Neural cell (in vitro differentiated cells): ENCODE results near the gene PPP1R8. TPM values are rescaled to one million over a fixed set of nuclear protein-coding genes. Genes with fewer than 3 reads are reported as not detected.

ENCODE experiments used
- H2AFZ ChIP-seq: fragments of 200-600, 300-800 bp; sonication (generic), shearing (Covaris generic); 2 replicates; pipeline ENCODE4 v1.6.0; 2014; ENCODE audit warnings: low read depth, mild to moderate bottlenecking, antibody characterized with exemption, low read length, moderate library complexity
- H3F3A ChIP-seq: fragments of 200-600 bp; shearing (Covaris generic); 2 replicates; pipeline ENCODE4 v1.6.1; 2016; ENCODE audit warnings: mild to moderate bottlenecking, moderate library complexity, mixed read lengths, antibody characterized with exemption, low read length; ENCODE audit not compliant: insufficient read depth, poor library complexity, severe bottlenecking
- H3K27ac ChIP-seq: fragments of 200-600, 300-800 bp; sonication (generic), shearing (Covaris generic); 2 replicates; pipeline ENCODE4 v1.5.1; 2014; ENCODE audit warnings: mild to moderate bottlenecking, low read length, moderate library complexity
- H3K27me3 ChIP-seq: fragments of 300-800, 200-600 bp; sonication (generic), shearing (Covaris generic); 2 replicates; pipeline ENCODE4 v1.6.0; 2014; ENCODE audit warnings: mild to moderate bottlenecking, low read depth, low read length, moderate library complexity; ENCODE audit not compliant: insufficient read depth
- H3K36me3 ChIP-seq: fragments of 300-800, 200-600 bp; sonication (generic), shearing (Covaris generic); 2 replicates; pipeline ENCODE4 v1.5.1; 2014; ENCODE audit warnings: mild to moderate bottlenecking, antibody characterized with exemption, low read length, moderate library complexity; ENCODE audit not compliant: insufficient read depth
- H3K4me2 ChIP-seq: fragments of 300-800, 200-600 bp; sonication (generic), shearing (Covaris generic); 2 replicates; pipeline ENCODE4 v1.6.0; 2014; ENCODE audit warnings: mild to moderate bottlenecking, low read length
- H3K4me3 ChIP-seq: fragments of 300-800, 200-600 bp; sonication (generic), shearing (Covaris generic); 2 replicates; pipeline ENCODE4 v1.5.1; 2014; ENCODE audit warnings: mild to moderate bottlenecking, low read length, moderate library complexity
- H3K79me2 ChIP-seq: fragments of 200-600 bp; shearing (Covaris generic); replicated peaks from 2 replicates; pipeline ENCODE4 v1.6.0; 2014; ENCODE audit warnings: mild to moderate bottlenecking, low read length, moderate library complexity; ENCODE audit not compliant: insufficient read depth
- H3K9ac ChIP-seq: fragments of 300-800, 200-600 bp; sonication (generic), shearing (Covaris generic); 2 replicates; pipeline ENCODE4 v1.6.1; 2016; ENCODE audit warnings: mild to moderate bottlenecking, low read length, mixed read lengths
- H3K9me2 ChIP-seq: fragments of 200-600 bp; shearing (Covaris generic); 2 replicates; pipeline ENCODE4 v1.6.1; 2016; ENCODE audit warnings: mild to moderate bottlenecking, low read length, mixed read lengths; ENCODE audit not compliant: insufficient read depth
- H3K9me3 ChIP-seq: fragments of 200-600, 300-800 bp; sonication (generic), shearing (Covaris generic); 2 replicates; pipeline ENCODE4 v1.6.1; 2016; ENCODE audit warnings: mild to moderate bottlenecking, mixed run types, low read length, moderate library complexity, mixed read lengths
- H4K20me1 ChIP-seq: fragments of 200-600 bp; shearing (Covaris generic); 2 replicates; pipeline ENCODE4 v1.6.1; 2016; ENCODE audit warnings: mild to moderate bottlenecking, mixed run types; ENCODE audit not compliant: insufficient read depth
- EP300 ChIP-seq: fragments of 450-650 bp; conservative IDR thresholded peaks from 2 replicates; pipeline ENCODE4 v1.6.1; 2014; ENCODE audit warnings: antibody characterized with exemption, mild to moderate bottlenecking, moderate library complexity; ENCODE audit not compliant: poor library complexity, severe bottlenecking
- EZH2 ChIP-seq: fragments of 200-600, 300-800 bp; shearing (Covaris generic), sonication (generic); IDR thresholded peaks from 2 replicates; pipeline ENCODE4 v1.6.1; 2014; ENCODE audit warnings: antibody characterized with exemption, low read length, borderline replicate concordance, mild to moderate bottlenecking; ENCODE audit not compliant: insufficient read depth, poor library complexity, severe bottlenecking
- MXI1 ChIP-seq: fragments of 450-650 bp; conservative IDR thresholded peaks from 2 replicates; pipeline ENCODE4 v1.6.1; 2014; ENCODE audit warnings: antibody characterized with exemption, mild to moderate bottlenecking; ENCODE audit not compliant: poor library complexity, severe bottlenecking
- POLR2AphosphoS5 ChIP-seq: IDR thresholded peaks from 2 replicates; pipeline ENCODE4 v1.6.1; 2012
- RAD21 ChIP-seq: fragments of 450-650 bp; conservative IDR thresholded peaks from 2 replicates; pipeline ENCODE4 v1.6.1; 2014; ENCODE audit warnings: antibody characterized with exemption, mild to moderate bottlenecking, moderate library complexity
- SMC3 ChIP-seq: fragments of 450-650 bp; conservative IDR thresholded peaks from 2 replicates; pipeline ENCODE4 v1.6.1; 2014; ENCODE audit warnings: antibody characterized with exemption, mild to moderate bottlenecking, moderate library complexity; ENCODE audit not compliant: poor library complexity
- TAF1 ChIP-seq: IDR thresholded peaks from 2 replicates; pipeline ENCODE4 v1.6.1; 2012; ENCODE audit warnings: low read depth
- polyA plus RNA-seq: library from polyadenylated mRNA; depleted of rRNA; stranded (reverse); fragments of >200 nt; gene quantifications from 2 replicates; pipeline ENCODE4 v1.2.3, GENCODE V29; 2014
- TF ChIP-seq, protein P1 (sequence below): IDR thresholded peaks from 2 replicates; pipeline ENCODE4 v1.6.1; 2012; ENCODE audit warnings: borderline replicate concordance
- TF ChIP-seq, protein P2 (sequence below): fragments of 450-650 bp; IDR thresholded peaks from 2 replicates; pipeline ENCODE4 v1.5.1; 2014; ENCODE audit warnings: antibody characterized with exemption, mild to moderate bottlenecking, moderate library complexity; ENCODE audit not compliant: poor library complexity, severe bottlenecking

Gene PPP1R8
- polyA plus RNA-seq, 1 donor from 2014 or later, result 90.1 TPM

DNA sequence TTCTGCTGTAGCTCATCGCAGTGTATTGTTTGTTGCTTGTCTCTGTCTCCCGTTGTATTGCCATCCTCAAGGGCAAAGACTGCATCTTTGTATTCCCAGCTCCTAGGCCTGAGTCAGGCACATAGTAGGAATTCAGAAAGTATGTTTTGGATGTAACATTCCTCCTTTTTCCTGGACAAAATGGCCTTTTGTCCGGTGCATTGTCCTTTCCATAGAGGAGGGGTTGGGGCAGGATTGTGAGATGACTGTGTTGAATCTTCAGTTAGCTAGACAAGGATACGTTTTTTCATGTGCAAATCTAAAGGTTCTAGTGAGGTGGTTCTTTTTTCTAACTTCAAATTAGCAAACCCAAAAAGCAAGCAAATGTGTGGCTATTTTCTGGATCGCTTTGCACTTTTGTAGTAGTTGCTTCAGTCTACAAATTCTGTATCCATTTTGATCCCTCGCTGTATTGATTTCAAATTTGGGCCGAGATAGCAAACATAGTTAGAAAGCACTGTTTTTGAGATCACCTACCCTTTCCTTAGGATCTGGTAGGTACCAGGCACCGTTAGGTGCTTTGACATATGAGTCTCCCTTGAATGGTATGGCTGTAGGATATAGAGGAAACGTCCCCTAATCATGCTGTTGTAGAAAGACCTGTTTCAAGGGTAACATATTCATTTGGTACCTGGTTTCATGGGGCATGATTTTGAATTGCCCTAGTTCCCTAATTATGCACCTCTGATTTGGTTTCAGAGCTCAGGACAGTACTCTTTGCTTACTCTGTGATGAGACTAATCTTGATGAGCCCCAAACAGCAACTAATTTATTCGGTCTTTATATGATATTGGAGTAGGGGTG lies 1.2 kb downstream of the PPP1R8 start:
- TF ChIP-seq, protein P1, sequence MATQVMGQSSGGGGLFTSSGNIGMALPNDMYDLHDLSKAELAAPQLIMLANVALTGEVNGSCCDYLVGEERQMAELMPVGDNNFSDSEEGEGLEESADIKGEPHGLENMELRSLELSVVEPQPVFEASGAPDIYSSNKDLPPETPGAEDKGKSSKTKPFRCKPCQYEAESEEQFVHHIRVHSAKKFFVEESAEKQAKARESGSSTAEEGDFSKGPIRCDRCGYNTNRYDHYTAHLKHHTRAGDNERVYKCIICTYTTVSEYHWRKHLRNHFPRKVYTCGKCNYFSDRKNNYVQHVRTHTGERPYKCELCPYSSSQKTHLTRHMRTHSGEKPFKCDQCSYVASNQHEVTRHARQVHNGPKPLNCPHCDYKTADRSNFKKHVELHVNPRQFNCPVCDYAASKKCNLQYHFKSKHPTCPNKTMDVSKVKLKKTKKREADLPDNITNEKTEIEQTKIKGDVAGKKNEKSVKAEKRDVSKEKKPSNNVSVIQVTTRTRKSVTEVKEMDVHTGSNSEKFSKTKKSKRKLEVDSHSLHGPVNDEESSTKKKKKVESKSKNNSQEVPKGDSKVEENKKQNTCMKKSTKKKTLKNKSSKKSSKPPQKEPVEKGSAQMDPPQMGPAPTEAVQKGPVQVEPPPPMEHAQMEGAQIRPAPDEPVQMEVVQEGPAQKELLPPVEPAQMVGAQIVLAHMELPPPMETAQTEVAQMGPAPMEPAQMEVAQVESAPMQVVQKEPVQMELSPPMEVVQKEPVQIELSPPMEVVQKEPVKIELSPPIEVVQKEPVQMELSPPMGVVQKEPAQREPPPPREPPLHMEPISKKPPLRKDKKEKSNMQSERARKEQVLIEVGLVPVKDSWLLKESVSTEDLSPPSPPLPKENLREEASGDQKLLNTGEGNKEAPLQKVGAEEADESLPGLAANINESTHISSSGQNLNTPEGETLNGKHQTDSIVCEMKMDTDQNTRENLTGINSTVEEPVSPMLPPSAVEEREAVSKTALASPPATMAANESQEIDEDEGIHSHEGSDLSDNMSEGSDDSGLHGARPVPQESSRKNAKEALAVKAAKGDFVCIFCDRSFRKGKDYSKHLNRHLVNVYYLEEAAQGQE, result no peak
- TF ChIP-seq EZH2, result no peak
- no peak for TF ChIP-seq TAF1
- no peak for TF ChIP-seq SMC3
- no peak for TF ChIP-seq MXI1
- no peak for TF ChIP-seq POLR2AphosphoS5
- TF ChIP-seq, protein P2, sequence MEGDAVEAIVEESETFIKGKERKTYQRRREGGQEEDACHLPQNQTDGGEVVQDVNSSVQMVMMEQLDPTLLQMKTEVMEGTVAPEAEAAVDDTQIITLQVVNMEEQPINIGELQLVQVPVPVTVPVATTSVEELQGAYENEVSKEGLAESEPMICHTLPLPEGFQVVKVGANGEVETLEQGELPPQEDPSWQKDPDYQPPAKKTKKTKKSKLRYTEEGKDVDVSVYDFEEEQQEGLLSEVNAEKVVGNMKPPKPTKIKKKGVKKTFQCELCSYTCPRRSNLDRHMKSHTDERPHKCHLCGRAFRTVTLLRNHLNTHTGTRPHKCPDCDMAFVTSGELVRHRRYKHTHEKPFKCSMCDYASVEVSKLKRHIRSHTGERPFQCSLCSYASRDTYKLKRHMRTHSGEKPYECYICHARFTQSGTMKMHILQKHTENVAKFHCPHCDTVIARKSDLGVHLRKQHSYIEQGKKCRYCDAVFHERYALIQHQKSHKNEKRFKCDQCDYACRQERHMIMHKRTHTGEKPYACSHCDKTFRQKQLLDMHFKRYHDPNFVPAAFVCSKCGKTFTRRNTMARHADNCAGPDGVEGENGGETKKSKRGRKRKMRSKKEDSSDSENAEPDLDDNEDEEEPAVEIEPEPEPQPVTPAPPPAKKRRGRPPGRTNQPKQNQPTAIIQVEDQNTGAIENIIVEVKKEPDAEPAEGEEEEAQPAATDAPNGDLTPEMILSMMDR, result no peak
- TF ChIP-seq EP300, result no peak
- TF ChIP-seq RAD21, result no peak

DNA sequence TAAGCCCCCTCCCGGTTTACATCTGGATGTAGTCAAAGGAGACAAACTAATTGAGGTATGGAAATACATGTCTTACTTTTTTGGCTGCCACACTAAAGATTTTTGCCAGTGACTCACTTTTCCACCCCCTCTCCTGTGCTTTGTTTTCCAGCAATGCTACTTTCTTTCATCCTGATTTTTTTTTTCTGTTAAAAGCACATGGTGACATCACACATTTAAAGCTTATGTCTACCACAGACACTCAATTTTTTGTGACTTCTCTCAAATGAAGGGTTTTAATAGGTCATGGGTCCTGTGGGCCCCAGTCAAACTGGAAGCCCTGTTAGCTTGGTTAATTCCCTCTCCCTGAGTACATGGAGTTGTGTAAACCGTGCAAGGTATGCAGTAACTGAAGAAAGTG lies 2.2 kb downstream of the PPP1R8 start:
- Histone ChIP-seq H2AFZ (no peak overlapping the region), H3F3A (no peaks in the 10 kb centered on the region), H3K27ac (no peak overlapping the region), H3K4me3 (peak overlapping the region; percentile 74), H3K4me2 (peak overlapping the region; percentile 77), H3K9me2 (no peaks in the 10 kb centered on the region), H3K9me3 (no peaks in the 10 kb centered on the region), H3K79me2 (peaks cover 46% of the 10 kb centered on the region), H3K36me3 (no peaks in the 10 kb centered on the region), H3K9ac (no peak overlapping the region), H3K27me3 (no peaks in the 10 kb centered on the region), H4K20me1 (no peaks in the 10 kb centered on the region)
- TF ChIP-seq, protein P1, result no peak
- no peak for TF ChIP-seq SMC3
- TF ChIP-seq MXI1, result no peak

More for the DNA sequence above, 1.2 kb downstream of the PPP1R8 start:
- Histone ChIP-seq H3K9me3 (no peaks in the 10 kb centered on the region), H4K20me1 (no peaks in the 10 kb centered on the region), H3F3A (no peaks in the 10 kb centered on the region), H3K79me2 (peaks cover 44% of the 10 kb centered on the region), H3K27me3 (no peaks in the 10 kb centered on the region), H3K36me3 (no peaks in the 10 kb centered on the region), H3K4me2 (peak overlapping the region; percentile 77), H2AFZ (peak overlapping the region; percentile 90), H3K9me2 (no peaks in the 10 kb centered on the region), H3K9ac (peak overlapping the region; percentile 86), H3K4me3 (peak overlapping the region; percentile 74), H3K27ac (peak overlapping the region; percentile 87)
